GM23338 (cell line): ENCODE data around the gene BANF1. TPM values are rescaled to one million over a fixed set of nuclear protein-coding genes. Genes with fewer than 3 reads are reported as not detected.

Source experiments
- ATAC-seq: fragments of 200-7000 bp; cut with Tn5 transposase; 3 replicates; pipeline ENCODE4 v1.9.1; 2020
- DNase-seq: peaks from one replicate; pipeline ENCODE4 v3.0.0-alpha.2; 2015; ENCODE audit warnings: low spot score
- H2AFZ ChIP-seq: fragments of 200-600 bp; sonication (generic); 2 replicates; pipeline ENCODE4 v1.8.0; 2016; ENCODE audit warnings: antibody characterized with exemption, mild to moderate bottlenecking, moderate library complexity
- H3F3A ChIP-seq: fragments of 200-600 bp; sonication (generic); replicated peaks from 2 replicates; pipeline ENCODE4 v1.8.0; 2017; ENCODE audit warnings: antibody characterized with exemption, mixed run types, low read depth
- H3K27ac ChIP-seq: fragments of 200-600 bp; sonication (generic); 2 replicates; pipeline ENCODE4 v1.6.1; 2016; ENCODE audit warnings: low read depth
- H3K27me3 ChIP-seq: fragments of 200-600 bp; sonication (generic); 2 replicates; pipeline ENCODE4 v1.8.0; 2016; ENCODE audit warnings: mild to moderate bottlenecking, mixed run types, moderate library complexity; ENCODE audit not compliant: insufficient read depth
- H3K36me3 ChIP-seq: fragments of 200-600 bp; sonication (generic); 2 replicates; pipeline ENCODE4 v1.8.0; 2016; ENCODE audit warnings: mild to moderate bottlenecking; ENCODE audit not compliant: insufficient read depth
- H3K4me1 ChIP-seq: fragments of 200-600 bp; sonication (generic); 2 replicates; pipeline ENCODE4 v1.8.0; 2016; ENCODE audit warnings: mild to moderate bottlenecking, moderate library complexity; ENCODE audit not compliant: insufficient read depth
- H3K4me2 ChIP-seq: fragments of 200-600 bp; sonication (generic); 2 replicates; pipeline ENCODE4 v1.7.1; 2017; ENCODE audit warnings: mixed run types
- H3K4me3 ChIP-seq: fragments of 200-600 bp; sonication (generic); 2 replicates; pipeline ENCODE4 v1.6.1; 2016; ENCODE audit warnings: mixed run types
- H3K79me2 ChIP-seq: fragments of 200-600 bp; sonication (generic); replicated peaks from 2 replicates; pipeline ENCODE4 v1.8.0; 2017; ENCODE audit warnings: mild to moderate bottlenecking; ENCODE audit not compliant: insufficient read depth
- H3K9me2 ChIP-seq: fragments of 200-600 bp; sonication (generic); 2 replicates; pipeline ENCODE4 v1.8.0; 2017; ENCODE audit not compliant: insufficient read depth
- H4K20me1 ChIP-seq: fragments of 200-600 bp; sonication (generic); replicated peaks from 2 replicates; pipeline ENCODE4 v1.8.0; 2017; ENCODE audit warnings: mild to moderate bottlenecking; ENCODE audit not compliant: insufficient read depth
- H3K27ac Mint-ChIP-seq: 2 replicates; pipeline ENCODE4 v1.8.0; 2020; ENCODE audit warnings: inconsistent platforms, mild to moderate bottlenecking, moderate library complexity, mixed read lengths
- H3K27me3 Mint-ChIP-seq: 3 replicates; pipeline ENCODE4 v1.8.0; 2022; ENCODE audit warnings: low read depth, mild to moderate bottlenecking, moderate library complexity, mixed read lengths, inconsistent platforms; ENCODE audit not compliant: insufficient read depth, poor library complexity
- H3K36me3 Mint-ChIP-seq: 3 replicates; pipeline ENCODE4 v1.8.0; 2021; ENCODE audit warnings: low read depth, mild to moderate bottlenecking, inconsistent platforms, moderate library complexity, mixed read lengths
- H3K4me1 Mint-ChIP-seq: 3 replicates; pipeline ENCODE4 v1.8.0; 2020; ENCODE audit warnings: mild to moderate bottlenecking, inconsistent platforms, mixed read lengths
- H3K4me3 Mint-ChIP-seq: 3 replicates; pipeline ENCODE4 v1.8.0; 2021; ENCODE audit warnings: moderate library complexity, mild to moderate bottlenecking, inconsistent platforms, mixed read lengths
- H3K9me3 Mint-ChIP-seq: 3 replicates; pipeline ENCODE4 v1.8.0; 2020; ENCODE audit warnings: moderate library complexity, mild to moderate bottlenecking, inconsistent platforms, mixed read lengths
- CREB1 ChIP-seq: fragments of 250-450 bp; sonication (Bioruptor Pico); IDR thresholded peaks from 2 replicates; pipeline ENCODE4 v1.5.0; 2020; ENCODE audit warnings: low read depth, mild to moderate bottlenecking, moderate library complexity
- ETS1 ChIP-seq: IDR thresholded peaks from 2 replicates; pipeline ENCODE4 v1.6.1; 2016; ENCODE audit warnings: antibody characterized with exemption
- EZH2 ChIP-seq: fragments of 200-600 bp; sonication (generic); IDR thresholded peaks from one replicate; pipeline ENCODE4 v1.8.0; 2017; ENCODE audit warnings: antibody characterized with exemption, mild to moderate bottlenecking, low read depth; ENCODE audit not compliant: unreplicated experiment
- EZH2phosphoT487 ChIP-seq: fragments of 200-600 bp; sonication (generic); IDR thresholded peaks from one replicate; pipeline ENCODE4 v1.8.1; 2018; ENCODE audit warnings: antibody characterized with exemption; ENCODE audit not compliant: unreplicated experiment
- JUNB ChIP-seq: IDR thresholded peaks from one replicate; pipeline ENCODE4 v1.6.1; 2016; ENCODE audit warnings: antibody characterized with exemption; ENCODE audit not compliant: unreplicated experiment
- NANOG ChIP-seq: IDR thresholded peaks from 2 replicates; pipeline ENCODE4 v1.6.1; 2016; ENCODE audit warnings: antibody characterized with exemption, borderline replicate concordance
- POLR2AphosphoS5 ChIP-seq: IDR thresholded peaks from 2 replicates; pipeline ENCODE4 v1.6.1; 2016; ENCODE audit warnings: antibody characterized with exemption, low read depth
- REST ChIP-seq: IDR thresholded peaks from one replicate; pipeline ENCODE4 v1.6.1; 2018; ENCODE audit warnings: antibody characterized with exemption; ENCODE audit not compliant: unreplicated experiment
- ZNF331 ChIP-seq: fragments of 250-450 bp; sonication (Bioruptor Pico); IDR thresholded peaks from 2 replicates; pipeline ENCODE4 v1.5.0; 2020; ENCODE audit warnings: low read depth, mild to moderate bottlenecking, moderate library complexity
- ZNF462 ChIP-seq: fragments of 250-450 bp; sonication (Bioruptor Pico); IDR thresholded peaks from 2 replicates; pipeline ENCODE4 v1.5.0; 2020; ENCODE audit warnings: mild to moderate bottlenecking, moderate library complexity
- polyA plus RNA-seq: library from polyadenylated mRNA; unstranded; fragments of >200 nt; fragmentation: Nextera tagmentation; extraction: Ambion mirVana; gene quantifications from 2 replicates; pipeline ENCODE4 v1.2.1, GENCODE V29; 2016
- total RNA-seq: library from RNA; depleted of rRNA; stranded (reverse); fragments of >200 nt; shearing (Covaris generic); gene quantifications from 2 replicates; pipeline ENCODE4 v1.2.3, GENCODE V29; 2014

The BANF1 gene
- total and polyA plus RNA-seq, 2 experiments from 2014 or later, result 58.2 to 765 TPM

GRCh38 chr11:66037327-66037726 is 35.0 kb downstream of the BANF1 start (continued):
- no peak for TF ChIP-seq REST
- TF ChIP-seq POLR2AphosphoS5, result no peak

- Mint-ChIP-seq H3K9me3 (peaks cover 37% of the 10 kb centered on the region), H3K27me3 (peaks cover 3% of the 10 kb centered on the region), H3K36me3 (peaks cover 31% of the 10 kb centered on the region), H3K4me3 (no peak overlapping the region), H3K4me1 (peaks cover 3% of the 10 kb centered on the region), H3K27ac (no peak overlapping the region)
- Histone ChIP-seq H3K4me2 (no peak overlapping the region), H3K4me1 (no peaks in the 10 kb centered on the region), H3K4me3 (no peak overlapping the region), H3K27me3 (no peaks in the 10 kb centered on the region), H3K36me3 (no peaks in the 10 kb centered on the region), H2AFZ (no peak overlapping the region), H3K79me2 (no peaks in the 10 kb centered on the region), H4K20me1 (no peaks in the 10 kb centered on the region; the same call in 1 of the 2 replicates), H3F3A (peaks cover 4% of the 10 kb centered on the region; the same call in 1 of the 2 replicates), H3K9me2 (no peaks in the 10 kb centered on the region), H3K27ac (no peak overlapping the region)
- no peak for ATAC-seq
- no peak for DNase-seq
- TF ChIP-seq ETS1 (no peak), JUNB (no peak), REST (no peak), EZH2 (no peak), POLR2AphosphoS5 (no peak), NANOG (no peak), CREB1 (no peak), EZH2phosphoT487 (no peak), ZNF331 (no peak), ZNF462 (CRISPR knock-in tag) (no peak)
These were observed 37.5 kb downstream of the BANF1 start for GRCh38 chr11:66039765-66040164.
